ENCODE measurements around the gene TMEM186.

The TMEM186 gene

DNA sequence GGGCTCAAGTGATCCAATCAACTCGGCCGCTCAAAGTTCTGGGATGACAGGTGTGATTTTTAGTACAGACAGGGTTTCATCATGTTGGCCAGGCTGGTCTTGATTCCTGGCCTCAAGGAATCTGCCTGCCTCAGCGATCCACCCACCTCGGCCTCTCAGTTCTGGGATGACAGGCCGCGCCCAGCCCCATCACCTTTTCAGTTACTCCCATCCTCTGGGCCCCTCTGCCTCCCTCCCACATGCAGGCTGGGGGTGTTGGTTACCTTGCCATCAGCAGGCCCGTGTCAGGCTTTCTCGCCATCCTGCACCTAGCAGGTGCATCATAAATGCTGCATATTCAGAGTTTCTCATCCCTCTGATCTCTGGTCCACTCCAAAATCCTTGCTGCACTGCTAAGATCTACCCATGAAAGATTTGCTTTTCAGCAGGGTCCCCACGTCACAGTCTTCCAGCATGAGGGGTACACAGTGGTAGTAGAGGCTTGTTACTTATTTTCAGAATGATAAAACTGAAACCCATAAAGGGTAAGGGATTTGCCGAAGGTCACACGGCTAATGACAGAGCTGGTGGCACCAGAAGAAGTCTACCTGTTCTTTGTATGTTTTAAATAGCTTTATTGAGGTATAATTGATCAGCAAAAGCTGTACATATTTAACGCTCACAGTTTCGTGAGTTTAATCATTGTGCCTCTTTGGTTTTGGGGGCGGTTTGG lies 16.8 kb upstream of the TMEM186 start:
- TF ChIP-seq TAF1 (IDR thresholded peaks at IDR 0.05; ENCODE audit: borderline replicate concordance, insufficient read depth, low read length) (no peak), SIN3A (IDR thresholded peaks at IDR 0.05; ENCODE audit: borderline replicate concordance, insufficient read depth, low read length) (no peak), FOXP2 (optimal IDR thresholded peaks at IDR 0.05; ENCODE audit: borderline replicate concordance, extremely low read depth, extremely low read length, insufficient read depth) (no peak), POLR2AphosphoS5 (IDR thresholded peaks at IDR 0.05; ENCODE audit: low read depth, low read length) (no peak)
- TF ChIP-seq, protein P1, sequence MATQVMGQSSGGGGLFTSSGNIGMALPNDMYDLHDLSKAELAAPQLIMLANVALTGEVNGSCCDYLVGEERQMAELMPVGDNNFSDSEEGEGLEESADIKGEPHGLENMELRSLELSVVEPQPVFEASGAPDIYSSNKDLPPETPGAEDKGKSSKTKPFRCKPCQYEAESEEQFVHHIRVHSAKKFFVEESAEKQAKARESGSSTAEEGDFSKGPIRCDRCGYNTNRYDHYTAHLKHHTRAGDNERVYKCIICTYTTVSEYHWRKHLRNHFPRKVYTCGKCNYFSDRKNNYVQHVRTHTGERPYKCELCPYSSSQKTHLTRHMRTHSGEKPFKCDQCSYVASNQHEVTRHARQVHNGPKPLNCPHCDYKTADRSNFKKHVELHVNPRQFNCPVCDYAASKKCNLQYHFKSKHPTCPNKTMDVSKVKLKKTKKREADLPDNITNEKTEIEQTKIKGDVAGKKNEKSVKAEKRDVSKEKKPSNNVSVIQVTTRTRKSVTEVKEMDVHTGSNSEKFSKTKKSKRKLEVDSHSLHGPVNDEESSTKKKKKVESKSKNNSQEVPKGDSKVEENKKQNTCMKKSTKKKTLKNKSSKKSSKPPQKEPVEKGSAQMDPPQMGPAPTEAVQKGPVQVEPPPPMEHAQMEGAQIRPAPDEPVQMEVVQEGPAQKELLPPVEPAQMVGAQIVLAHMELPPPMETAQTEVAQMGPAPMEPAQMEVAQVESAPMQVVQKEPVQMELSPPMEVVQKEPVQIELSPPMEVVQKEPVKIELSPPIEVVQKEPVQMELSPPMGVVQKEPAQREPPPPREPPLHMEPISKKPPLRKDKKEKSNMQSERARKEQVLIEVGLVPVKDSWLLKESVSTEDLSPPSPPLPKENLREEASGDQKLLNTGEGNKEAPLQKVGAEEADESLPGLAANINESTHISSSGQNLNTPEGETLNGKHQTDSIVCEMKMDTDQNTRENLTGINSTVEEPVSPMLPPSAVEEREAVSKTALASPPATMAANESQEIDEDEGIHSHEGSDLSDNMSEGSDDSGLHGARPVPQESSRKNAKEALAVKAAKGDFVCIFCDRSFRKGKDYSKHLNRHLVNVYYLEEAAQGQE (IDR thresholded peaks at IDR 0.05; ENCODE audit: insufficient read depth in 1 of 2, low read depth in 2 of 2, low read length in 2 of 2), result no peak

- TF ChIP-seq FOXP2 (optimal IDR thresholded peaks at IDR 0.05; ENCODE audit: borderline replicate concordance, extremely low read depth, extremely low read length, insufficient read depth) (no peak), POLR2AphosphoS5 (IDR thresholded peaks at IDR 0.05; ENCODE audit: low read depth, low read length) (no peak), SIN3A (IDR thresholded peaks at IDR 0.05; ENCODE audit: borderline replicate concordance, insufficient read depth, low read length) (no peak), TAF1 (IDR thresholded peaks at IDR 0.05; ENCODE audit: borderline replicate concordance, insufficient read depth, low read length) (no peak)
- TF ChIP-seq, protein P1 (IDR thresholded peaks at IDR 0.05; ENCODE audit: insufficient read depth in 1 of 2, low read depth in 2 of 2, low read length in 2 of 2), result no peak
Observed at GRCh38 chr16:8812162-8812843, 14.9 kb upstream of the TMEM186 start.

DNA sequence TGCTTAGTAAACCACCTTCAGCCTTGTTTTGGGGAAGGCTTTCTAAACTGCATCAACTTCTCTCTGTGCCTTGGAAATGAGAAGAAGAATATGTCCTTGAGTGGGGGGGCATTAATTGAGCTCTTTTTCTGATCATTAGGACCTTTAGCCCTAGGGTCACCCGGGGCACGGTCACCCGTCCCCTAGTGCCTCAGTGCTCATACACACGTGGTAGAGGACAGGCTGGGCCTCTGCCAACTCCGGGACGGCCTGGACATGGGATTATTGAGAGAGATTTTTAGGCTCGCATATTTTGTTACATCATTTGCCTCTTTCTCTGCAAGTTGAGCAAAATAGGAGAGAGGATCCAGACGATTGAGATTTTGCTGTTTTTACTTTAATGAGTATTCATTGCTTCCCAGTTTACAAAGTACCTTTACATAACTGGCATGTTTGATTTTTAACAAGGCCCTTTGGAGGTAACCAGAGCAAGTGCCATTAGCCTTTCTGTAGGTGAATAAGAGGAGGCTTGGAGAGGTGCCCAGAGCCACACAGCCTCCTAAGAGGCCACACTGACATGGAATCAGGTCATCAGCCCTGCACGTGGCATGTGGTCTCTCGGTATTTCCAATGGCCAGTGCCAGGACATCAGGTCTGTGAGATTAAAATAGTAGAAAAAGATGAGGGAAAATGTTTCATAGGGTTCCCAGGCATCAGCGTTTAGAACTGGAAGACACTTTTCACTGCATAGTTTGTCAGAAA lies 11.3 kb upstream of the TMEM186 start:
- TF ChIP-seq TAF1 (IDR thresholded peaks at IDR 0.05; ENCODE audit: borderline replicate concordance, insufficient read depth, low read length) (no peak), POLR2AphosphoS5 (IDR thresholded peaks at IDR 0.05; ENCODE audit: low read depth, low read length) (no peak), SIN3A (IDR thresholded peaks at IDR 0.05; ENCODE audit: borderline replicate concordance, insufficient read depth, low read length) (no peak), FOXP2 (optimal IDR thresholded peaks at IDR 0.05; ENCODE audit: borderline replicate concordance, extremely low read depth, extremely low read length, insufficient read depth) (no peak)
- TF ChIP-seq, protein P1 (IDR thresholded peaks at IDR 0.05; ENCODE audit: insufficient read depth in 1 of 2, low read depth in 2 of 2, low read length in 2 of 2), result no peak

GRCh38 chr16:8808009-8808408 lies 10.6 kb upstream of the TMEM186 start:
- TF ChIP-seq FOXP2 (optimal IDR thresholded peaks at IDR 0.05; ENCODE audit: borderline replicate concordance, extremely low read depth, extremely low read length, insufficient read depth) (no peak), TAF1 (IDR thresholded peaks at IDR 0.05; ENCODE audit: borderline replicate concordance, insufficient read depth, low read length) (no peak), SIN3A (IDR thresholded peaks at IDR 0.05; ENCODE audit: borderline replicate concordance, insufficient read depth, low read length) (no peak), POLR2AphosphoS5 (IDR thresholded peaks at IDR 0.05; ENCODE audit: low read depth, low read length) (no peak)
- TF ChIP-seq, protein P1 (IDR thresholded peaks at IDR 0.05; ENCODE audit: insufficient read depth in 1 of 2, low read depth in 2 of 2, low read length in 2 of 2), result no peak
